ENCODE data around the gene LAPTM5. TPM values are rescaled to one million over a fixed set of nuclear protein-coding genes. Genes with fewer than 3 reads are reported as not detected.

Gene LAPTM5
- total and polyA plus RNA-seq, 2 donors (not counting 3 experiments of a cell fraction or from before 2014, with no cell fraction given), result 83.4 to 95.2 TPM

GRCh38 chr1:30806381-30807317 lies 49.1 kb upstream of the LAPTM5 start:
- TF ChIP-seq JUN (IDR thresholded peaks at IDR 0.05; ENCODE audit: borderline replicate concordance, insufficient read depth, insufficient read length, low read depth) (no peak), GATA2 (IDR thresholded peaks at IDR 0.05; ENCODE audit: insufficient read depth, insufficient read length, low read depth, low read length) (no peak), POLR2A (IDR thresholded peaks at IDR 0.05; ENCODE audit: low read depth, low read length) (no peak), EZH2 (IDR thresholded peaks at IDR 0.05; ENCODE audit: borderline replicate concordance, low read depth, low read length, severe bottlenecking) (no peak), MYC (IDR thresholded peaks at IDR 0.05; ENCODE audit: low read depth, low read length) (no peak), FOS (IDR thresholded peaks at IDR 0.05; ENCODE audit: borderline replicate concordance, insufficient read depth, low read length) (no peak), POLR2AphosphoS5 (IDR thresholded peaks at IDR 0.05; ENCODE audit: insufficient read depth, low read depth, low read length) (no peak)
- TF ChIP-seq, protein P1, sequence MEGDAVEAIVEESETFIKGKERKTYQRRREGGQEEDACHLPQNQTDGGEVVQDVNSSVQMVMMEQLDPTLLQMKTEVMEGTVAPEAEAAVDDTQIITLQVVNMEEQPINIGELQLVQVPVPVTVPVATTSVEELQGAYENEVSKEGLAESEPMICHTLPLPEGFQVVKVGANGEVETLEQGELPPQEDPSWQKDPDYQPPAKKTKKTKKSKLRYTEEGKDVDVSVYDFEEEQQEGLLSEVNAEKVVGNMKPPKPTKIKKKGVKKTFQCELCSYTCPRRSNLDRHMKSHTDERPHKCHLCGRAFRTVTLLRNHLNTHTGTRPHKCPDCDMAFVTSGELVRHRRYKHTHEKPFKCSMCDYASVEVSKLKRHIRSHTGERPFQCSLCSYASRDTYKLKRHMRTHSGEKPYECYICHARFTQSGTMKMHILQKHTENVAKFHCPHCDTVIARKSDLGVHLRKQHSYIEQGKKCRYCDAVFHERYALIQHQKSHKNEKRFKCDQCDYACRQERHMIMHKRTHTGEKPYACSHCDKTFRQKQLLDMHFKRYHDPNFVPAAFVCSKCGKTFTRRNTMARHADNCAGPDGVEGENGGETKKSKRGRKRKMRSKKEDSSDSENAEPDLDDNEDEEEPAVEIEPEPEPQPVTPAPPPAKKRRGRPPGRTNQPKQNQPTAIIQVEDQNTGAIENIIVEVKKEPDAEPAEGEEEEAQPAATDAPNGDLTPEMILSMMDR (IDR thresholded peaks at IDR 0.05; ENCODE audit: extremely low read depth in 1 of 2, insufficient read depth in 1 of 2, low read depth in 1 of 2, low read length in 2 of 2), result no peak
- TF ChIP-seq, protein P2, sequence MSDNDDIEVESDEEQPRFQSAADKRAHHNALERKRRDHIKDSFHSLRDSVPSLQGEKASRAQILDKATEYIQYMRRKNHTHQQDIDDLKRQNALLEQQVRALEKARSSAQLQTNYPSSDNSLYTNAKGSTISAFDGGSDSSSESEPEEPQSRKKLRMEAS (IDR thresholded peaks at IDR 0.05; ENCODE audit: insufficient read depth, insufficient read length), result no peak
- Histone ChIP-seq H2AFZ (ENCODE audit: low read depth, low read length) (no peak overlapping the region), H3K9me3 (replicated peaks; ENCODE audit: control insufficient read depth, insufficient read depth, low read length) (no peaks in the 10 kb centered on the region), H3K4me1 (ENCODE audit: control insufficient read depth, extremely low read depth, insufficient read depth, low read length) (peaks cover 10% of the 10 kb centered on the region), H3K27ac (ENCODE audit: insufficient read depth, low read depth, low read length) (no peak overlapping the region), H4K20me1 (replicated peaks; ENCODE audit: control insufficient read depth, extremely low read depth, insufficient read depth, low read length) (no peaks in the 10 kb centered on the region), H3K36me3 (ENCODE audit: control insufficient read depth in 2 of 2, extremely low read depth in 1 of 2, insufficient read depth in 2 of 2, low read length in 2 of 2) (no peaks in the 10 kb centered on the region), H3K4me3 (replicated peaks in 1 of 3; ENCODE audit: insufficient read depth in 1 of 3, low read depth in 1 of 3, low read length in 3 of 3) (no peak overlapping the region), H3K9me1 (replicated peaks; ENCODE audit: control insufficient read depth, extremely low read depth, insufficient read depth, low read length) (no peaks in the 10 kb centered on the region), H3K27me3 (ENCODE audit: control insufficient read depth in 2 of 2, insufficient read depth in 2 of 2, low read length in 2 of 2) (peaks cover 14 to 20% of the 10 kb centered on the region in 2 experiments), H3K79me2 (ENCODE audit: control insufficient read depth, insufficient read depth, low read length) (no peaks in the 10 kb centered on the region), H3K9ac (replicated peaks; ENCODE audit: extremely low read depth, insufficient read depth, low read length) (no peak overlapping the region), H3K4me2 (ENCODE audit: insufficient read depth, low read length) (no peak overlapping the region)
- ChIA-PET CTCF (interaction anchor here (1.2 to 10.7 kb wide), 6 partner anchors 24 to 105 kb away, joined by 4 to 528 read pairs (median 4); partner anchors contain the start of gene SDC3), POLR2A (no interaction called here)
- dilution Hi-C loops (cut with MboI; ENCODE audit: extremely low pct_ligation_motif_present, low sequenced_read_pairs) (loop anchor here (25.0 kb wide), 1 partner anchor 106 kb away; the partner anchor contains the start of gene SDC3), intact Hi-C loops (cut with micrococcal nuclease) (no loop called here)
- FAIRE-seq, result no peak
- DNase-seq (ENCODE audit: low read depth, low spot score), result no peak
- no TSS peak for BruUV-seq (replicated peaks)
